GM23338 (cell line): ENCODE measurements around the gene DENND2C. TPM values are rescaled to one million over a fixed set of nuclear protein-coding genes. Genes with fewer than 3 reads are reported as not detected.

Experiments used
- ATAC-seq: fragments of 200-7000 bp; cut with Tn5 transposase; 3 replicates; pipeline ENCODE4 v1.9.1; 2020
- DNase-seq: peaks from one replicate; pipeline ENCODE4 v3.0.0-alpha.2; 2015; ENCODE audit warnings: low spot score
- H2AFZ ChIP-seq: fragments of 200-600 bp; sonication (generic); 2 replicates; pipeline ENCODE4 v1.8.0; 2016; ENCODE audit warnings: antibody characterized with exemption, mild to moderate bottlenecking, moderate library complexity
- H3F3A ChIP-seq: fragments of 200-600 bp; sonication (generic); replicated peaks from 2 replicates; pipeline ENCODE4 v1.8.0; 2017; ENCODE audit warnings: antibody characterized with exemption, mixed run types, low read depth
- H3K27ac ChIP-seq: fragments of 200-600 bp; sonication (generic); 2 replicates; pipeline ENCODE4 v1.6.1; 2016; ENCODE audit warnings: low read depth
- H3K27me3 ChIP-seq: fragments of 200-600 bp; sonication (generic); 2 replicates; pipeline ENCODE4 v1.8.0; 2016; ENCODE audit warnings: mild to moderate bottlenecking, mixed run types, moderate library complexity; ENCODE audit not compliant: insufficient read depth
- H3K36me3 ChIP-seq: fragments of 200-600 bp; sonication (generic); 2 replicates; pipeline ENCODE4 v1.8.0; 2016; ENCODE audit warnings: mild to moderate bottlenecking; ENCODE audit not compliant: insufficient read depth
- H3K4me1 ChIP-seq: fragments of 200-600 bp; sonication (generic); 2 replicates; pipeline ENCODE4 v1.8.0; 2016; ENCODE audit warnings: mild to moderate bottlenecking, moderate library complexity; ENCODE audit not compliant: insufficient read depth
- H3K4me2 ChIP-seq: fragments of 200-600 bp; sonication (generic); 2 replicates; pipeline ENCODE4 v1.7.1; 2017; ENCODE audit warnings: mixed run types
- H3K4me3 ChIP-seq: fragments of 200-600 bp; sonication (generic); 2 replicates; pipeline ENCODE4 v1.6.1; 2016; ENCODE audit warnings: mixed run types
- H3K79me2 ChIP-seq: fragments of 200-600 bp; sonication (generic); replicated peaks from 2 replicates; pipeline ENCODE4 v1.8.0; 2017; ENCODE audit warnings: mild to moderate bottlenecking; ENCODE audit not compliant: insufficient read depth
- H3K9me2 ChIP-seq: fragments of 200-600 bp; sonication (generic); 2 replicates; pipeline ENCODE4 v1.8.0; 2017; ENCODE audit not compliant: insufficient read depth
- H4K20me1 ChIP-seq: fragments of 200-600 bp; sonication (generic); replicated peaks from 2 replicates; pipeline ENCODE4 v1.8.0; 2017; ENCODE audit warnings: mild to moderate bottlenecking; ENCODE audit not compliant: insufficient read depth
- H3K27ac Mint-ChIP-seq: 2 replicates; pipeline ENCODE4 v1.8.0; 2020; ENCODE audit warnings: inconsistent platforms, mild to moderate bottlenecking, moderate library complexity, mixed read lengths
- H3K27me3 Mint-ChIP-seq: 3 replicates; pipeline ENCODE4 v1.8.0; 2022; ENCODE audit warnings: low read depth, mild to moderate bottlenecking, moderate library complexity, mixed read lengths, inconsistent platforms; ENCODE audit not compliant: insufficient read depth, poor library complexity
- H3K36me3 Mint-ChIP-seq: 3 replicates; pipeline ENCODE4 v1.8.0; 2021; ENCODE audit warnings: low read depth, mild to moderate bottlenecking, inconsistent platforms, moderate library complexity, mixed read lengths
- H3K4me1 Mint-ChIP-seq: 3 replicates; pipeline ENCODE4 v1.8.0; 2020; ENCODE audit warnings: mild to moderate bottlenecking, inconsistent platforms, mixed read lengths
- H3K4me3 Mint-ChIP-seq: 3 replicates; pipeline ENCODE4 v1.8.0; 2021; ENCODE audit warnings: moderate library complexity, mild to moderate bottlenecking, inconsistent platforms, mixed read lengths
- H3K9me3 Mint-ChIP-seq: 3 replicates; pipeline ENCODE4 v1.8.0; 2020; ENCODE audit warnings: moderate library complexity, mild to moderate bottlenecking, inconsistent platforms, mixed read lengths
- CREB1 ChIP-seq: fragments of 250-450 bp; sonication (Bioruptor Pico); IDR thresholded peaks from 2 replicates; pipeline ENCODE4 v1.5.0; 2020; ENCODE audit warnings: low read depth, mild to moderate bottlenecking, moderate library complexity
- CTCF ChIP-seq, 2 experiments: fragments of 200-600 bp in 1 of 2; sonication (generic) in 1 of 2; conservative IDR thresholded peaks; 2 replicates each; pipeline versions ENCODE4 v1.5.1 to v1.6.1; 2016 to 2017; ENCODE audit warnings: antibody characterized with exemption in 2 of 2, low read depth in 2 of 2, mild to moderate bottlenecking in 2 of 2, moderate library complexity in 1 of 2
- ETS1 ChIP-seq: IDR thresholded peaks from 2 replicates; pipeline ENCODE4 v1.6.1; 2016; ENCODE audit warnings: antibody characterized with exemption
- EZH2 ChIP-seq: fragments of 200-600 bp; sonication (generic); IDR thresholded peaks from one replicate; pipeline ENCODE4 v1.8.0; 2017; ENCODE audit warnings: antibody characterized with exemption, mild to moderate bottlenecking, low read depth; ENCODE audit not compliant: unreplicated experiment
- EZH2phosphoT487 ChIP-seq: fragments of 200-600 bp; sonication (generic); IDR thresholded peaks from one replicate; pipeline ENCODE4 v1.8.1; 2018; ENCODE audit warnings: antibody characterized with exemption; ENCODE audit not compliant: unreplicated experiment
- JUNB ChIP-seq: IDR thresholded peaks from one replicate; pipeline ENCODE4 v1.6.1; 2016; ENCODE audit warnings: antibody characterized with exemption; ENCODE audit not compliant: unreplicated experiment
- NANOG ChIP-seq: IDR thresholded peaks from 2 replicates; pipeline ENCODE4 v1.6.1; 2016; ENCODE audit warnings: antibody characterized with exemption, borderline replicate concordance
- POLR2AphosphoS5 ChIP-seq: IDR thresholded peaks from 2 replicates; pipeline ENCODE4 v1.6.1; 2016; ENCODE audit warnings: antibody characterized with exemption, low read depth
- REST ChIP-seq: IDR thresholded peaks from one replicate; pipeline ENCODE4 v1.6.1; 2018; ENCODE audit warnings: antibody characterized with exemption; ENCODE audit not compliant: unreplicated experiment
- STAT1 ChIP-seq: IDR thresholded peaks from one replicate; pipeline ENCODE4 v1.6.1; 2016; ENCODE audit warnings: antibody characterized with exemption; ENCODE audit not compliant: unreplicated experiment
- ZNF114 ChIP-seq: fragments of 250-450 bp; sonication (Bioruptor Pico); IDR thresholded peaks from 2 replicates; pipeline ENCODE4 v1.5.0; 2020; ENCODE audit warnings: mild to moderate bottlenecking, moderate library complexity
- ZNF331 ChIP-seq: fragments of 250-450 bp; sonication (Bioruptor Pico); IDR thresholded peaks from 2 replicates; pipeline ENCODE4 v1.5.0; 2020; ENCODE audit warnings: low read depth, mild to moderate bottlenecking, moderate library complexity
- ZNF462 ChIP-seq: fragments of 250-450 bp; sonication (Bioruptor Pico); IDR thresholded peaks from 2 replicates; pipeline ENCODE4 v1.5.0; 2020; ENCODE audit warnings: mild to moderate bottlenecking, moderate library complexity
- polyA plus RNA-seq: library from polyadenylated mRNA; unstranded; fragments of >200 nt; fragmentation: Nextera tagmentation; extraction: Ambion mirVana; gene quantifications from 2 replicates; pipeline ENCODE4 v1.2.1, GENCODE V29; 2016
- total RNA-seq: library from RNA; depleted of rRNA; stranded (reverse); fragments of >200 nt; shearing (Covaris generic); gene quantifications from 2 replicates; pipeline ENCODE4 v1.2.3, GENCODE V29; 2014

Gene DENND2C
- total and polyA plus RNA-seq, 2 experiments from 2014 or later = 4.1 to 7.0 TPM

GRCh38 chr1:114588196-114588689, 81.6 kb downstream of the DENND2C start:
- no peaks in the 10 kb centered on the region for H3F3A ChIP-seq
- DNase-seq = no peak
- Mint-ChIP-seq H3K27ac (no peak overlapping the region), H3K4me1 (no peaks in the 10 kb centered on the region), H3K27me3 (peaks cover 2% of the 10 kb centered on the region), H3K4me3 (no peak overlapping the region), H3K36me3 (no peaks in the 10 kb centered on the region), H3K9me3 (no peaks in the 10 kb centered on the region)
- no peak overlapping the region for H3K4me3 ChIP-seq
- no peak overlapping the region for H3K27ac ChIP-seq
- TF ChIP-seq NANOG (no peak), EZH2 (no peak), REST (no peak), CTCF (conservative IDR thresholded peaks at IDR 0.05; ENCODE audit: low read depth in 2 of 2) (no peak), POLR2AphosphoS5 (no peak), JUNB (no peak), EZH2phosphoT487 (no peak), ZNF331 (no peak), CREB1 (CRISPR knock-in tag) (no peak), ZNF462 (no peak), STAT1 (no peak), ZNF114 (CRISPR knock-in tag) (no peak), ETS1 (no peak)
- no peak for ATAC-seq
- no peak overlapping the region for H3K4me2 ChIP-seq
- no peaks in the 10 kb centered on the region for H3K4me1 ChIP-seq
- no peaks in the 10 kb centered on the region for H3K9me2 ChIP-seq
- H3K79me2 ChIP-seq = no peaks in the 10 kb centered on the region
- no peak overlapping the region for H2AFZ ChIP-seq
- H4K20me1 ChIP-seq = no peaks in the 10 kb centered on the region
- H3K27me3 ChIP-seq = no peaks in the 10 kb centered on the region
- H3K36me3 ChIP-seq = no peaks in the 10 kb centered on the region
